LNCAP (cell line): Measurements from ENCODE around the gene LPAR6.

Experiments
- CTCF ChIP-seq: fragments of 450-650 bp; IDR thresholded peaks from 2 replicates; pipeline ENCODE4 v1.5.1; 2017; ENCODE audit warnings: mild to moderate bottlenecking

LPAR6 gene

GRCh38 chr13:48443442-48444208, 30.7 kb upstream of the LPAR6 start:
- no peak for TF ChIP-seq CTCF

GRCh38 chr13:48437371-48437770, 24.5 kb upstream of the LPAR6 start:
- TF ChIP-seq CTCF: no peak

GRCh38 chr13:48436661-48437288, 23.9 kb upstream of the LPAR6 start:
- no peak for TF ChIP-seq CTCF

- TF ChIP-seq CTCF: no peak
These were observed 21.3 kb upstream of the LPAR6 start for GRCh38 chr13:48434200-48434599.

- TF ChIP-seq CTCF: no peak
These were observed 19.2 kb upstream of the LPAR6 start for GRCh38 chr13:48431987-48432615.

- TF ChIP-seq CTCF: no peak
These were observed 18.5 kb upstream of the LPAR6 start for GRCh38 chr13:48431431-48431830.

- no peak for TF ChIP-seq CTCF
These were observed 17.0 kb upstream of the LPAR6 start for GRCh38 chr13:48429886-48430285.
